Psoas muscle (tissue), 8 donors: ENCODE measurements around the gene OLFM3. TPM values are rescaled to one million over a fixed set of nuclear protein-coding genes. Genes with fewer than 3 reads are reported as not detected.

Experiments used
- ATAC-seq, 4 donors: fragments of 200-7000 bp; cut with Tn5 transposase; one replicate each; pipeline ENCODE4 v1.9.1; 2020; ENCODE audit warnings: moderate library complexity in 3 of 4, mild to moderate bottlenecking in 2 of 4
- DNase-seq, 2 donors: peaks; one replicate each; pipeline ENCODE4 v3.0.0-alpha.2; 2020
- H3K27ac ChIP-seq: fragments of 200-600 bp; one replicate; pipeline ENCODE4 v1.8.0; 2022
- H3K27me3 ChIP-seq, 3 donors: fragments of 200-600 bp in 1 of 3; one replicate each; pipeline versions ENCODE4 v1.6.1 to v1.8.0; 2013 to 2022; ENCODE audit warnings: low read length in 2 of 3, mild to moderate bottlenecking in 2 of 3, moderate library complexity in 1 of 3; ENCODE audit not compliant: insufficient read depth in 3 of 3
- H3K36me3 ChIP-seq, 2 donors: fragments of 200-600 bp in 1 of 2; one replicate each; pipeline versions ENCODE4 v1.6.1 to v1.8.0; 2013 to 2022; ENCODE audit warnings: low read depth in 1 of 2, mild to moderate bottlenecking in 1 of 2, moderate library complexity in 1 of 2; ENCODE audit not compliant: insufficient read depth in 1 of 2
- H3K4me1 ChIP-seq: fragments of 200-600 bp; one replicate; pipeline ENCODE4 v1.8.0; 2022
- H3K4me3 ChIP-seq: fragments of 200-600 bp; one replicate; pipeline ENCODE4 v1.8.0; 2022; ENCODE audit warnings: mild to moderate bottlenecking
- H3K9me3 ChIP-seq: fragments of 200-600 bp; one replicate; pipeline ENCODE4 v1.8.0; 2022
- WGBS, 3 donors: extraction: QIAGEN DNeasy Blood & Tissue Kit; methylation state at CpG; one replicate each; pipeline versions ENCODE4 v1.1.6 to v1.1.7; 2013; 5-methylcytosine and 5-hydroxymethylcytosine counted together
- intact Hi-C, 2 donors: fragments of 100-400 bp; cut with DNase I; formaldehyde crosslinking; loops; one replicate each; pipeline versions ENCODE4 v1.11.0 to v1.14.2; 2022
- polyA plus RNA-seq, 3 donors: library from polyadenylated mRNA; stranded (reverse); fragments of 200-250 nt; gene quantifications; one replicate each; pipeline ENCODE4 v1.2.3, GENCODE V29; 2013
- total RNA-seq, 4 donors: library from RNA; stranded (reverse); fragmentation: NEBNext Ultra II Directional in 2 of 4; extraction: Animal tissue kit (Norgen Biotek cat#: 25700) in 2 of 4; gene quantifications; one replicate each; pipeline versions ENCODE4 v1.2.1 to v1.2.4, GENCODE V29; 2021 to 2023
- TF ChIP-seq, protein P1 (sequence below): fragments of 200-600 bp; IDR thresholded peaks from one replicate; pipeline ENCODE4 v1.8.0; 2022; ENCODE audit warnings: antibody characterized with exemption
- donor health status: healthy with polysubstance abuse.
- donor health status: DM: no; HTN: no; CAD: no; lungs with moderate emphysema.
- donor health status: Bipolar disorder and iron deficiency.
- donor health status: healthy.
- donor health status: DM: yes; HTN: yes; CAD: no.
- donor health status: DM: no; HTN: no; CAD: no.
- donor health status: DM: no; HTN: no; CAD: no.
- donor health status: DM: yes; HTN: yes; CAD: no.

OLFM3 gene
- total and polyA plus RNA-seq, 7 donors, result 0.01 TPM; not detected in 6

DNA sequence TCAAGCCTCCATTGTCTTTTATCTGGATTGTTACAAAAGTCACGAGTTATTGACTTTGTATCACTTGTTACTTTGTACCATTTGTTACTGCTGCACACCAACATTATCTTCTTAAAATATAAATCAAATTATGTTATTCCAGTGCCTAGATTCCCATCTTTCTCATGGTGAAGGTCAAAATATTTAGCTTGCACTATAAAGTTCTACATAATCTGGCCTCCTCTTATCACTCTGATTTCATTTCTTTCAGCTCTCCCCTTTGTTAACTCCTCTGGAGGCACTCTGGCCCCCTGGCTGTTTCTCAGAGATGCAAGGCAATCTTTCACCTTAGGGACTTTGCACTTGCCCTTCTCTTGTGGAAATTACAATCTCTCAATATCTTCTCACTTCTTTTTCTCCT is 143.8 kb downstream of the OLFM3 start:
- Histone ChIP-seq H3K4me1 (no peaks in the 10 kb centered on the region), H3K9me3 (no peaks in the 10 kb centered on the region), H3K4me3 (no peak overlapping the region), H3K36me3 (no peaks in the 10 kb centered on the region), H3K27ac (no peak overlapping the region), H3K27me3 (no peaks in the 10 kb centered on the region)
- ATAC-seq, result no peak
- WGBS, 3 donors, result 77 to 89% (median 80%) methylated on average over 1 of the region's 1 CpG
- intact Hi-C loops, result no loop called here
- no peak for DNase-seq
- TF ChIP-seq, protein P1, sequence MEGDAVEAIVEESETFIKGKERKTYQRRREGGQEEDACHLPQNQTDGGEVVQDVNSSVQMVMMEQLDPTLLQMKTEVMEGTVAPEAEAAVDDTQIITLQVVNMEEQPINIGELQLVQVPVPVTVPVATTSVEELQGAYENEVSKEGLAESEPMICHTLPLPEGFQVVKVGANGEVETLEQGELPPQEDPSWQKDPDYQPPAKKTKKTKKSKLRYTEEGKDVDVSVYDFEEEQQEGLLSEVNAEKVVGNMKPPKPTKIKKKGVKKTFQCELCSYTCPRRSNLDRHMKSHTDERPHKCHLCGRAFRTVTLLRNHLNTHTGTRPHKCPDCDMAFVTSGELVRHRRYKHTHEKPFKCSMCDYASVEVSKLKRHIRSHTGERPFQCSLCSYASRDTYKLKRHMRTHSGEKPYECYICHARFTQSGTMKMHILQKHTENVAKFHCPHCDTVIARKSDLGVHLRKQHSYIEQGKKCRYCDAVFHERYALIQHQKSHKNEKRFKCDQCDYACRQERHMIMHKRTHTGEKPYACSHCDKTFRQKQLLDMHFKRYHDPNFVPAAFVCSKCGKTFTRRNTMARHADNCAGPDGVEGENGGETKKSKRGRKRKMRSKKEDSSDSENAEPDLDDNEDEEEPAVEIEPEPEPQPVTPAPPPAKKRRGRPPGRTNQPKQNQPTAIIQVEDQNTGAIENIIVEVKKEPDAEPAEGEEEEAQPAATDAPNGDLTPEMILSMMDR, result no peak

DNA sequence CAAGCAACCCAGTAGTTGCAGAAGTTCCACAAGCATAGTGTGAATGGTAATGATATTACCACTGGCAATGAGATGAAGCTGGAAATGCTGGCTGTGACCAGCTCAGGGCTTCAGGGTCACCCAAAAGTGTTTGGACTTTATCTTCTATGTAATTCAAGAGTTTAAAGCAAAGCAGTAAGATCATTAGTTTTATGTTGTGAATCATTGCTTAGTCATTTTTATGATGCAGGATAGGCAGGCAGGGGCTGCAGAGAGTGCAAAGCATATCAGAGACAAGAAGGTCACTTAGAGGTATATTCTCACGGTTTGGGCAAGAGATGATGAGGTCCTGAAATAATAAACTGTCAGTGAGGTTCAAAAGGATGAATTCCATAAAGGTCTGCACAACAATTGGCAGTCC is 147.4 kb downstream of the OLFM3 start:
- Histone ChIP-seq H3K27ac (no peak overlapping the region), H3K4me3 (no peak overlapping the region), H3K27me3 (no peaks in the 10 kb centered on the region), H3K9me3 (no peaks in the 10 kb centered on the region), H3K36me3 (no peaks in the 10 kb centered on the region), H3K4me1 (no peaks in the 10 kb centered on the region)
- WGBS, 3 donors, result 33 to 55% (median 41%) methylated on average over 1 of the region's 1 CpG
- DNase-seq (no peak), ATAC-seq (no peak)
- intact Hi-C loops, result no loop called here
- TF ChIP-seq, protein P1, result no peak

DNA sequence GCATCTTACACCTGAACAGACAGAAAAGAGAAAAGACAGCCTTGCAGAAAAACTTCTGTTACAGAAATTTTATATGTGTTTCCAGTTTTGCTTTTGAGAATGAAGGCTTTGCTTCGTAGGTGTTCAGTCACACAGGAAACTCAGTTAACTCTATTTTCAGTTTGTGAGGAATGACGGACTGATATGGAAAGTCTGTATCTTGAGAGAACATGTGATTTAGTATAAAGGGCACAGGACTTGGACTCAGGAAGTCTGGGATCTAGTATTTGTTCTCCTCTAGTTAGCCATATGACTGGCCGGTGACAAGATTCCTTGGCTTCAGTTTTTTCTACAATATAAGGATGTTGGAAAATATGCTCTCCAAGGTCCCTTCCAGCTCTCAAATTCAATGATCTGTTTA is 149.1 kb downstream of the OLFM3 start:
- Histone ChIP-seq H3K27ac (no peak overlapping the region), H3K4me3 (no peak overlapping the region), H3K9me3 (no peaks in the 10 kb centered on the region), H3K36me3 (no peaks in the 10 kb centered on the region), H3K4me1 (no peaks in the 10 kb centered on the region), H3K27me3 (no peaks in the 10 kb centered on the region)
- WGBS, 3 donors, result 53 to 56% (median 55%) methylated on average over 3 of the region's 3 CpGs
- TF ChIP-seq, protein P1, result no peak
- no peak for ATAC-seq
- DNase-seq, result no peak
- intact Hi-C loops, result no loop called here

DNA sequence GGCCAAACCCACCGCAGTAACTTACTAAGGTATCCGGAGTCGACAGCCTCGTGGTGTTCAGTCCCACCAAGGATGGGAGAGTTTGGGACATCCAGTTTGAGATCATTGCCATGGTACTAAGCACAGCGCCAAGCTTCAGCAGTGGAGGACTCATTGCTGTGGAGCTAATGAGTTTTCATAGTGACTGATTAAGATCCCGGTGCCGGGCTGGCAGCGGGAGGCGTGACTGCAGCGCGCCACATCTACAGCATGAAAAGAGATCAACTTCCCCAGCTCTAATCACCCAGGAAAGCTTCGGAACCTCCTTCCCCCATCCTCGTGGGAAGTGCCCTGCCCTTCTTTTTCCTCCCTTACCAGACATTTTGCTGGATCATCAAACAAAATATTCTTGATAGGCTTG is 149.9 kb downstream of the OLFM3 start:
- 16 to 28% (median 20%) methylated on average over 13 of the region's 13 CpGs for WGBS, 3 donors
- Histone ChIP-seq H3K4me1 (no peaks in the 10 kb centered on the region), H3K4me3 (no peak overlapping the region), H3K27me3 (no peaks in the 10 kb centered on the region), H3K36me3 (no peaks in the 10 kb centered on the region), H3K27ac (no peak overlapping the region), H3K9me3 (no peaks in the 10 kb centered on the region)
- TF ChIP-seq, protein P1, result no peak
- intact Hi-C loops, result no loop called here
- DNase-seq, result no peak
- ATAC-seq, result no peak

GRCh38 chr1:101843160-101843559 is 153.6 kb downstream of the OLFM3 start:
- intact Hi-C loops, result no loop called here
- ATAC-seq, result no peak
- TF ChIP-seq, protein P1, result no peak

More at GRCh38 chr1:101843160-101843559, 153.6 kb downstream of the OLFM3 start:
- WGBS, 3 donors, result 32 to 40% (median 40%) methylated on average over 5 of the region's 5 CpGs
- Histone ChIP-seq H3K9me3 (no peaks in the 10 kb centered on the region), H3K4me1 (no peaks in the 10 kb centered on the region), H3K27ac (no peak overlapping the region), H3K36me3 (no peaks in the 10 kb centered on the region), H3K27me3 (no peaks in the 10 kb centered on the region), H3K4me3 (no peak overlapping the region)
- DNase-seq, result no peak
